A549 treated with Mapracorat at 1 μM for 4 hours (cell line): ENCODE data around the gene GSG1. TPM values are rescaled to one million over a fixed set of nuclear protein-coding genes. Genes with fewer than 3 reads are reported as not detected.

Experiments
- total RNA-seq: library from RNA; stranded (reverse); fragments of 200-300 nt; extraction: Qiagen RNA extraction; gene quantifications from 5 replicates; pipeline ENCODE4 v1.2.3, GENCODE V29; 2022

GSG1 gene
- total RNA-seq: 0.24 to 0.86 TPM (median 0.36 TPM) in 5 replicates

DNA sequence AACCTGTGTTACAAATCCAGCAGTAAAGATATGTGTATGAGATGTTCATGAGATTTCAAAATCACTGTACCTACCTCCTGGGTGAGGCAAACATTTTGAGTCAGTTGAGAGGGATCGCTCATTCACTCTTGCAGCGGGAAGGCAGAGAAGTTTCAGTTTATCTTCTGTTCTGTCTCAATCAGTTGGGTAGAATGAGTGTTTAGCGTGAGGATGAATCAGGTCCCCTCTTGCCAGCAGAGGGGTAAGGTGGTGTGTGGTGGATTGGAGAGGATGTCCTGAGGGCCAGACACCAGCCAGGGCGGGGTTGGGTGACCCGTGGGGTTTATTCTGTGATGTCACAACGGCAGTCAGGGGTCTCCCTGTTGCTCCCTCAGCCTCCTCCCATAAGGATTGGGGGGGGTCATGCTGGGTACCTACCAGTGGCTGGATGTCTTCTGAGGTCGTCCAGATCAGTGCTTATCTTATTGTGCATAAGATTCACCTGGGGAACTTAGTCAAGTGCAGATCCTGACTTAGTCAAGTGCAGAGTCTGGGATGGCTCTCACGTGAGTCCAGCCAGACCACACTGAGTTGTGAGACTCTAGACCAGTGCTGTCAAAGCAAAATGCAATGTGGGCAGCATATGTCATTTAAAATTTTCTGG lies at the start of gene GSG1:
Gene GSG1, minus strand, starts transcription at position 277 of the 643 bp plus-strand sequence. Its CDS starts 155 bp downstream, at position 122.

DNA sequence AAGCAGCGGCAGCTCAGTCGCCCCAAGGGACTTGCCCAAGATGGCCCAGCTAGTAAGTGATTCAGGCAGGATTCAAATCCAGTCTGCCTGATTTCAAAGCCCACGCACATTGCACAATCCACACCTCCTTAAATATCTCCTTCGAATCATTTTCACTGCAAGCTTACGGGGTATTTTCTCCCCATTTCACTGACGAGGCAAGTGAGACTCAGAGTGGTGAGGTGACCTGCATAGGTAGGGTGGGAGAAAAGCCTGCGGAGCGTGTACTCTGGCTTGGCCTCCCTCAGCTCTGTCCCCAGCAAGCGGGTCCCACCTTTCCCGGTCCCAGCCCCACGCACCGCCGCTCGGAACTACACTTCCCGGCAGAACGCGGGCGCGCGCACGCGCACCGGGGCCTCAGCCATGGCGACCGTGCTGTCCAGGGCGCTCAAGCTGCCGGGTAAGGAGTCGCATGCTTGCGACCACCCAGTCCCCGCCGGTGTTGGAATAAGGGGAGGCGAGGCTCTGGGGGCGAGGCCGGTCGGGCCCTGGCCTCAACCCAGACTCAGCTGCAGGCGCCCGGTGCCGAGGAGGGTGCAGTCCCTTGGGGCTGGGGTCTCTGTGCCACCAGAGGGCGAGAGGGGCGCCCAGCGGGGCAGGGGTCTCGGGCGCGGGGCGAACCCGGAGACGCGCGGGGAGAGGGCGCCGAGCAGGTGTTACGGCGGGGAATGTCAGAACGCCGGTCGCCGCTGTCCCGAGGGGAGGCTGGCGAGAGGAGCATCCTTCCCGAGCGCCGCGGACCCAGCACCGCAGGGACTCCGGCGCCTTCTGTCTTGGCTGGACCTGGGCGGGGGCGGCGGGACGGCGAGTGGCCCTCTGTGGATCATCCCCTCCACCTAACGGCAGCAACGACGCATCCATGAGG lies 59.2 kb downstream of the GSG1 start, which contains the start of gene FAM234B:
Gene FAM234B, plus strand, starts transcription at position 380 of the 904 bp plus-strand sequence. Its CDS starts 23 bp downstream, at position 403.

Other genes starting within 250 kb of the GSG1 start
- 222 to 371 TPM (median 313 TPM) in 5 replicates for gene GPRC5A, start 212.1 kb downstream of the GSG1 start, total RNA-seq
- not detected in 5 replicates for gene GPRC5D, start 151.5 kb downstream of the GSG1 start, total RNA-seq
- 52.6 to 63.3 TPM (median 54.4 TPM) in 5 replicates for gene HEBP1, start 103.4 kb downstream of the GSG1 start, total RNA-seq
- 3.7 to 5.0 TPM (median 4.1 TPM) in 5 replicates for gene FAM234B, start 59.3 kb downstream of the GSG1 start, total RNA-seq
- gene EMP1, start 93.1 kb upstream of the GSG1 start, total RNA-seq: 177 to 248 TPM (median 229 TPM) in 5 replicates